Astrocyte (in vitro differentiated cells and primary cell): ENCODE results near the gene ADAP1. TPM values are rescaled to one million over a fixed set of nuclear protein-coding genes. Genes with fewer than 3 reads are reported as not detected.
A peak's percentile ranks its signal among the peaks of the same experiment; 100 is the strongest.

ENCODE experiments used
- DNase-seq: peaks from one replicate; pipeline ENCODE4 v3.0.0-alpha.2; 2010; ENCODE audit warnings: low read depth
- FAIRE-seq: peaks from 2 replicates; lab custom pipeline; 2011; peaks lifted over from hg19 to GRCh38; lab: Jason Lieb, UNC
- H2AFZ ChIP-seq: 2 replicates; pipeline ENCODE4 v1.6.0; 2012; ENCODE audit warnings: low read depth, low read length, inconsistent platforms
- H3K27ac ChIP-seq: 2 replicates; pipeline ENCODE4 v1.5.1; 2011; ENCODE audit warnings: low read depth, low read length, inconsistent platforms
- H3K27me3 ChIP-seq: 2 replicates; pipeline ENCODE4 v1.6.0; 2011; ENCODE audit warnings: low read length, inconsistent platforms; ENCODE audit not compliant: insufficient read depth
- H3K36me3 ChIP-seq: 2 replicates; pipeline ENCODE4 v1.5.1; 2011; ENCODE audit warnings: low read length, inconsistent platforms; ENCODE audit not compliant: insufficient read depth
- H3K4me1 ChIP-seq: 2 replicates; pipeline ENCODE4 v1.5.1; 2011; ENCODE audit warnings: low read length, inconsistent platforms; ENCODE audit not compliant: insufficient read depth
- H3K4me2 ChIP-seq: 2 replicates; pipeline ENCODE4 v1.6.0; 2012; ENCODE audit warnings: low read length, inconsistent platforms
- H3K4me3 ChIP-seq: 2 replicates; pipeline ENCODE4 v1.5.1; 2011; ENCODE audit warnings: low read depth, mild to moderate bottlenecking, low read length, inconsistent platforms; ENCODE audit not compliant: insufficient read depth
- H3K79me2 ChIP-seq: 2 replicates; pipeline ENCODE4 v1.6.0; 2012; ENCODE audit warnings: mild to moderate bottlenecking, low read length, inconsistent platforms; ENCODE audit not compliant: insufficient read depth
- H3K9ac ChIP-seq: 2 replicates; pipeline ENCODE4 v1.6.0; 2012; ENCODE audit warnings: mild to moderate bottlenecking, low read length, inconsistent platforms
- H3K9me3 ChIP-seq: 2 replicates; pipeline ENCODE4 v1.5.1; 2012; ENCODE audit warnings: low read depth, mild to moderate bottlenecking, low read length, inconsistent platforms; ENCODE audit not compliant: insufficient read depth
- H4K20me1 ChIP-seq: 2 replicates; pipeline ENCODE4 v1.6.0; 2012; ENCODE audit warnings: low read length, inconsistent platforms; ENCODE audit not compliant: insufficient read depth
- H3K27ac Mint-ChIP-seq: one replicate; pipeline ENCODE4 v1.8.0; 2021; ENCODE audit warnings: mild to moderate bottlenecking, mixed read lengths; ENCODE audit not compliant: unreplicated experiment
- H3K27me3 Mint-ChIP-seq: one replicate; pipeline ENCODE4 v1.8.0; 2021; ENCODE audit warnings: low read depth, mixed read lengths; ENCODE audit not compliant: unreplicated experiment
- H3K36me3 Mint-ChIP-seq: one replicate; pipeline ENCODE4 v1.8.0; 2021; ENCODE audit warnings: low read depth, mixed read lengths; ENCODE audit not compliant: unreplicated experiment
- H3K4me1 Mint-ChIP-seq: one replicate; pipeline ENCODE4 v1.8.0; 2021; ENCODE audit warnings: low read depth, mixed read lengths; ENCODE audit not compliant: unreplicated experiment
- H3K4me3 Mint-ChIP-seq: one replicate; pipeline ENCODE4 v1.8.0; 2021; ENCODE audit warnings: mild to moderate bottlenecking, moderate library complexity, mixed read lengths; ENCODE audit not compliant: unreplicated experiment
- H3K9me3 Mint-ChIP-seq: one replicate; pipeline ENCODE4 v1.8.0; 2021; ENCODE audit warnings: mild to moderate bottlenecking, mixed read lengths; ENCODE audit not compliant: unreplicated experiment
- EZH2 ChIP-seq: IDR thresholded peaks from 2 replicates; pipeline ENCODE4 v1.6.1; 2012; ENCODE audit warnings: mild to moderate bottlenecking, low read length, inconsistent platforms; ENCODE audit not compliant: insufficient read depth
- total RNA-seq: library from RNA; stranded (reverse); gene quantifications from 2 replicates; pipeline ENCODE4 v1.2.1, GENCODE V29; 2021
- TF ChIP-seq, protein P1 (sequence below): IDR thresholded peaks from 2 replicates; pipeline ENCODE4 v1.5.1; 2011; ENCODE audit warnings: low read depth, mild to moderate bottlenecking, inconsistent platforms, low read length, moderate library complexity; ENCODE audit not compliant: insufficient read depth

ADAP1 gene
- total RNA-seq, 1 donor from 2014 or later = 4.8 TPM

- FAIRE-seq (no peak), DNase-seq (peak; percentile 72)
- peak within 1 kb of the TSS; percentile 94 for H3K4me3 ChIP-seq
- peaks cover 40% of the 10 kb centered on the region for H4K20me1 ChIP-seq
- H2AFZ ChIP-seq = peak within 1 kb of the TSS; percentile 94
- TF ChIP-seq EZH2 = no peak
- TF ChIP-seq, protein P1, sequence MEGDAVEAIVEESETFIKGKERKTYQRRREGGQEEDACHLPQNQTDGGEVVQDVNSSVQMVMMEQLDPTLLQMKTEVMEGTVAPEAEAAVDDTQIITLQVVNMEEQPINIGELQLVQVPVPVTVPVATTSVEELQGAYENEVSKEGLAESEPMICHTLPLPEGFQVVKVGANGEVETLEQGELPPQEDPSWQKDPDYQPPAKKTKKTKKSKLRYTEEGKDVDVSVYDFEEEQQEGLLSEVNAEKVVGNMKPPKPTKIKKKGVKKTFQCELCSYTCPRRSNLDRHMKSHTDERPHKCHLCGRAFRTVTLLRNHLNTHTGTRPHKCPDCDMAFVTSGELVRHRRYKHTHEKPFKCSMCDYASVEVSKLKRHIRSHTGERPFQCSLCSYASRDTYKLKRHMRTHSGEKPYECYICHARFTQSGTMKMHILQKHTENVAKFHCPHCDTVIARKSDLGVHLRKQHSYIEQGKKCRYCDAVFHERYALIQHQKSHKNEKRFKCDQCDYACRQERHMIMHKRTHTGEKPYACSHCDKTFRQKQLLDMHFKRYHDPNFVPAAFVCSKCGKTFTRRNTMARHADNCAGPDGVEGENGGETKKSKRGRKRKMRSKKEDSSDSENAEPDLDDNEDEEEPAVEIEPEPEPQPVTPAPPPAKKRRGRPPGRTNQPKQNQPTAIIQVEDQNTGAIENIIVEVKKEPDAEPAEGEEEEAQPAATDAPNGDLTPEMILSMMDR = no peak
- H3K9ac ChIP-seq = peak within 1 kb of the TSS; percentile 98
- Mint-ChIP-seq H3K36me3 (peaks cover 5% of the 10 kb centered on the region), H3K4me1 (peaks cover 8% of the 10 kb centered on the region), H3K4me3 (peak within 1 kb of the TSS; percentile 96), H3K27ac (peak within 1 kb of the TSS; percentile 94), H3K9me3 (no peaks in the 10 kb centered on the region), H3K27me3 (no peaks in the 10 kb centered on the region)
- peak within 1 kb of the TSS; percentile 91 for H3K4me2 ChIP-seq
- peaks cover 8% of the 10 kb centered on the region for H3K4me1 ChIP-seq
- peaks cover 15% of the 10 kb centered on the region for H3K36me3 ChIP-seq
- H3K27me3 ChIP-seq = no peaks in the 10 kb centered on the region
- H3K27ac ChIP-seq = peak within 1 kb of the TSS; percentile 94
- H3K9me3 ChIP-seq = no peaks in the 10 kb centered on the region
- H3K79me2 ChIP-seq = peaks cover 51% of the 10 kb centered on the region
These were observed 20.6 kb upstream of the ADAP1 start, which contains the start of gene COX19 for GRCh38 chr7:974820-975681. TSS of gene COX19 (minus strand) at chr7:975549. CDS start at chr7:975509, 40 bp downstream.

DNA sequence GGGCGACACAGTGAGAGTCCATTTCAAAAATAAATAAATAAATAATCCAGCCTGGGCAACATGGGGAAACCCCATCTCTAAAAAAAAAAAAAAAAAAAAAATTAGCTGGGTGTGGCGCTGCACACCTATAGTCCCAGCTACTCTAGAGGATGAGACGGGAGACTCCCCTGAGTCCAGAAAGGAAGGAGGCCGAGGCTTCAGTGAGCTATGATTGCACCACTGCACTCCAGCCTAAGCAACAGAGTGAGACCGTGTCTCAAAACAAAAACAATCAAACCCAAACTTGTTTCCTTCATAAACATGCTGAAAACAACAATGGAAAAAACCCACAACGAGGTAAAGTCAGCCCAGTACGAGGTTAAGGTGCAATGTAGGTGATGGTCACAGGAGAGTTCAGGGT is 19.7 kb upstream of the ADAP1 start:
- FAIRE-seq (no peak), DNase-seq (no peak)
- no peaks in the 10 kb centered on the region for H3K9me3 Mint-ChIP-seq
- no peaks in the 10 kb centered on the region for H3K27me3 Mint-ChIP-seq
- Histone ChIP-seq H3K79me2 (peaks cover 60% of the 10 kb centered on the region), H3K9me3 (no peaks in the 10 kb centered on the region), H4K20me1 (peaks cover 49% of the 10 kb centered on the region), H3K9ac (peak overlapping the region; percentile 98), H3K4me3 (peak overlapping the region; percentile 94), H3K27me3 (no peaks in the 10 kb centered on the region), H2AFZ (no peak overlapping the region), H3K27ac (no peak overlapping the region), H3K36me3 (peaks cover 15% of the 10 kb centered on the region), H3K4me2 (peak overlapping the region; percentile 91), H3K4me1 (peaks cover 8% of the 10 kb centered on the region)
- H3K4me3 Mint-ChIP-seq = peak overlapping the region; percentile 96
- peak overlapping the region; percentile 94 for H3K27ac Mint-ChIP-seq
- TF ChIP-seq EZH2 = no peak
- TF ChIP-seq, protein P1 = no peak
- peaks cover 8% of the 10 kb centered on the region for H3K4me1 Mint-ChIP-seq
- peaks cover 5% of the 10 kb centered on the region for H3K36me3 Mint-ChIP-seq

DNA sequence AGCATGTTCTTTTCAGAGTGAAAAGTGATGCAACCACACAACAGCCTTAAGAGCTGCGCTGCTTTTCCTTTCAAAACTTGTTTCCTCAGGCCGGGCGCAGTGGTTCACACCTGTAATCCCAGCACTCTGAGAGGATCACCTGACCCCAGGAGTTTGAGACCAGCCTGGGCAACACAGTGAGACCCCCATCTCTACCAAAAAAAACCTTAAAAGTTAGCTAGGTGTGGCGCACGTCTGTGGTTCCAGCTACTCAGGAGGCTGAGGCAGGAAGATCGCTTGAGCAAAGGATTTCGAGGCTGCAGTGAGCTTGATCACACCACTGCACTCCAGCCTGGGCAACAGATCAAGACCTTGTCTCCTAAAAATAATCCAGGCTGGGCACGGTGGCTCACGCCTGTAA is 18.8 kb upstream of the ADAP1 start:
- Histone ChIP-seq H3K4me1 (peaks cover 8% of the 10 kb centered on the region), H3K79me2 (peaks cover 60% of the 10 kb centered on the region), H4K20me1 (peaks cover 54% of the 10 kb centered on the region), H3K4me3 (no peak overlapping the region), H3K9me3 (no peaks in the 10 kb centered on the region), H3K9ac (no peak overlapping the region), H2AFZ (no peak overlapping the region), H3K4me2 (no peak overlapping the region), H3K27me3 (no peaks in the 10 kb centered on the region), H3K36me3 (peaks cover 22% of the 10 kb centered on the region), H3K27ac (no peak overlapping the region)
- Mint-ChIP-seq H3K4me3 (peak overlapping the region; percentile 96), H3K27me3 (no peaks in the 10 kb centered on the region), H3K27ac (no peak overlapping the region), H3K36me3 (peaks cover 7% of the 10 kb centered on the region), H3K9me3 (no peaks in the 10 kb centered on the region), H3K4me1 (peaks cover 8% of the 10 kb centered on the region)
- no peak for FAIRE-seq
- no peak for DNase-seq
- TF ChIP-seq, protein P1 = no peak
- no peak for TF ChIP-seq EZH2
